GM19397 (cell line): ENCODE data around the gene MORC4.

Experiments used
- ATAC-seq: cut with Tn5 transposase; IDR thresholded peaks from one replicate; pipeline ENCODE4 v1.9.1; 2021; ENCODE audit warnings: mild to moderate bottlenecking, moderate library complexity; ENCODE audit not compliant: unreplicated experiment

MORC4 gene

GRCh38 chrX:106912864-106913263 is 87.1 kb downstream of the MORC4 start:
- no peak for ATAC-seq

GRCh38 chrX:106906361-106906760 is 93.7 kb downstream of the MORC4 start:
- ATAC-seq, result no peak

- no peak for ATAC-seq
These were observed 94.8 kb downstream of the MORC4 start for GRCh38 chrX:106905064-106905708.

GRCh38 chrX:106903856-106904528 is 96.0 kb downstream of the MORC4 start:
- ATAC-seq, result no peak

GRCh38 chrX:106903291-106903824 is 96.7 kb downstream of the MORC4 start, which contains the start of gene RIPPLY1:
Gene RIPPLY1, minus strand, starts transcription at chrX:106903341. Its CDS starts 54 bp downstream, at chrX:106903287.
- no peak for ATAC-seq

GRCh38 chrX:106902684-106903083 is 97.3 kb downstream of the MORC4 start:
- no peak for ATAC-seq

- no peak for ATAC-seq
These were observed 98.2 kb downstream of the MORC4 start for GRCh38 chrX:106901781-106902219.

- ATAC-seq, result no peak
These were observed 98.7 kb downstream of the MORC4 start for GRCh38 chrX:106901341-106901740.

GRCh38 chrX:106899841-106900240 is 100.2 kb downstream of the MORC4 start:
- no peak for ATAC-seq

GRCh38 chrX:106899276-106899675 is 100.7 kb downstream of the MORC4 start:
- ATAC-seq, result no peak

- peak; percentile 57 for ATAC-seq
These were observed 101.5 kb downstream of the MORC4 start for GRCh38 chrX:106898462-106898861.

- ATAC-seq, result no peak
These were observed 102.8 kb downstream of the MORC4 start for GRCh38 chrX:106897259-106897658.

- ATAC-seq, result no peak
These were observed 105.0 kb downstream of the MORC4 start for GRCh38 chrX:106894978-106895452.

- ATAC-seq, result no peak
These were observed 105.6 kb downstream of the MORC4 start for GRCh38 chrX:106894392-106894909.

GRCh38 chrX:106891762-106892460 is 108.1 kb downstream of the MORC4 start:
- no peak for ATAC-seq
